Natural killer cell treated with Interleukin-12 subunit alpha and Interleukin-12 subunit beta and Interleukin-15 and Interleukin-18, amount 100 ng/mL, for 72 hours (primary cell): ENCODE results near the gene CAPN8. TPM values are rescaled to one million over a fixed set of nuclear protein-coding genes. Genes with fewer than 3 reads are reported as not detected.

ENCODE experiments used
- ATAC-seq, 2 donors: fragments of 150-1000 bp; cut with Tn5 transposase in 1 of 2; sonication (Bioruptor Pico), chemical (Tn5 transposase) in 1 of 2; 2 replicates each; pipeline ENCODE4 v1.10.0; 2021
- DNase-seq: peaks from one replicate; pipeline ENCODE4 v3.0.0; 2022; ENCODE audit warnings: low spot score
- H3K27ac Mint-ChIP-seq, 2 donors: 1 replicate in 1 of 2; 2 replicates in 1 of 2; pipeline ENCODE4 v1.8.0; 2022; ENCODE audit warnings: mixed read lengths in 2 of 2, mild to moderate bottlenecking in 1 of 2, moderate library complexity in 1 of 2
- H3K27me3 Mint-ChIP-seq, 2 donors: 1 replicate in 1 of 2; 2 replicates in 1 of 2; pipeline ENCODE4 v1.8.0; 2022; ENCODE audit warnings: mixed read lengths in 2 of 2
- H3K36me3 Mint-ChIP-seq: one replicate; pipeline ENCODE4 v1.8.0; 2022; ENCODE audit warnings: mixed read lengths
- H3K4me1 Mint-ChIP-seq, 2 donors: 1 replicate in 1 of 2; 2 replicates in 1 of 2; pipeline ENCODE4 v1.8.0; 2022; ENCODE audit warnings: low read depth in 2 of 2, mixed read lengths in 2 of 2, mild to moderate bottlenecking in 1 of 2
- H3K4me3 Mint-ChIP-seq: one replicate; pipeline ENCODE4 v1.8.0; 2022; ENCODE audit warnings: mixed read lengths
- H3K9me3 Mint-ChIP-seq: 2 replicates; pipeline ENCODE4 v1.8.0; 2022; ENCODE audit warnings: mixed read lengths
- total RNA-seq, 2 donors: library from RNA; stranded (reverse); gene quantifications; one replicate each; pipeline ENCODE4 v1.2.3, GENCODE V29; 2022

The CAPN8 gene
- total RNA-seq, 2 donors from 2014 or later = not detected

- no peak for DNase-seq
- Mint-ChIP-seq H3K36me3 (no peaks in the 10 kb centered on the region), H3K27me3 (peaks cover 0 to 3% of the 10 kb centered on the region in 2 donors), H3K9me3 (no peaks in the 10 kb centered on the region), H3K4me3 (no peak overlapping the region), H3K27ac (no peak overlapping the region), H3K4me1 (no peaks in the 10 kb centered on the region)
- peak; percentile 20 to 24 for ATAC-seq
Measured at GRCh38 chr1:223557130-223557475, 108.4 kb downstream of the CAPN8 start.

GRCh38 chr1:223556414-223557129 lies 108.9 kb downstream of the CAPN8 start:
- no peaks in the 10 kb centered on the region for H3K4me1 Mint-ChIP-seq
- H3K27me3 Mint-ChIP-seq = peaks cover 0 to 3% of the 10 kb centered on the region in 2 donors
- no peak overlapping the region for H3K27ac Mint-ChIP-seq
- H3K9me3 Mint-ChIP-seq = no peaks in the 10 kb centered on the region
- DNase-seq = no peak
- no peak overlapping the region for H3K4me3 Mint-ChIP-seq
- no peaks in the 10 kb centered on the region for H3K36me3 Mint-ChIP-seq
- ATAC-seq = peak; percentile 60 to 61

- Mint-ChIP-seq H3K4me3 (no peak overlapping the region), H3K36me3 (no peaks in the 10 kb centered on the region), H3K27ac (no peak overlapping the region), H3K4me1 (no peaks in the 10 kb centered on the region), H3K27me3 (peaks cover 0 to 6% of the 10 kb centered on the region in 2 donors), H3K9me3 (no peaks in the 10 kb centered on the region)
- DNase-seq = no peak
- no peak for ATAC-seq
Measured at GRCh38 chr1:223553957-223554356, 111.5 kb downstream of the CAPN8 start.

- H3K9me3 Mint-ChIP-seq = peaks cover 2% of the 10 kb centered on the region
- H3K27me3 Mint-ChIP-seq = peaks cover 0 to 14% of the 10 kb centered on the region in 2 donors
- no peak for ATAC-seq
- no peak overlapping the region for H3K27ac Mint-ChIP-seq
- no peak for DNase-seq
- H3K4me3 Mint-ChIP-seq = no peak overlapping the region
- H3K4me1 Mint-ChIP-seq = no peaks in the 10 kb centered on the region
- no peaks in the 10 kb centered on the region for H3K36me3 Mint-ChIP-seq
Measured at GRCh38 chr1:223551610-223552009, 113.9 kb downstream of the CAPN8 start.

- no peak overlapping the region for H3K4me3 Mint-ChIP-seq
- DNase-seq = no peak
Measured at GRCh38 chr1:223549740-223550139, 115.8 kb downstream of the CAPN8 start.

GRCh38 chr1:223547316-223548114 lies 118.0 kb downstream of the CAPN8 start:
- Mint-ChIP-seq H3K36me3 (no peaks in the 10 kb centered on the region), H3K9me3 (peaks cover 2% of the 10 kb centered on the region), H3K4me1 (no peaks in the 10 kb centered on the region), H3K4me3 (no peak overlapping the region), H3K27ac (no peak overlapping the region), H3K27me3 (peaks cover 0 to 18% of the 10 kb centered on the region in 2 donors)
- ATAC-seq = no peak
- no peak for DNase-seq

More at GRCh38 chr1:223549740-223550139, 115.8 kb downstream of the CAPN8 start:
- no peak for ATAC-seq
- Mint-ChIP-seq H3K4me1 (no peaks in the 10 kb centered on the region), H3K27ac (no peak overlapping the region), H3K9me3 (peaks cover 2% of the 10 kb centered on the region), H3K36me3 (no peaks in the 10 kb centered on the region), H3K27me3 (peaks cover 0 to 19% of the 10 kb centered on the region in 2 donors)

GRCh38 chr1:223545343-223545742 lies 120.2 kb downstream of the CAPN8 start:
- Mint-ChIP-seq H3K9me3 (peaks cover 2% of the 10 kb centered on the region), H3K27ac (no peak overlapping the region), H3K36me3 (no peaks in the 10 kb centered on the region), H3K27me3 (peaks cover 0 to 15% of the 10 kb centered on the region in 2 donors), H3K4me1 (no peaks in the 10 kb centered on the region), H3K4me3 (no peak overlapping the region)
- no peak for DNase-seq
- no peak for ATAC-seq

- no peak for DNase-seq
- Mint-ChIP-seq H3K4me1 (no peaks in the 10 kb centered on the region), H3K27ac (no peak overlapping the region), H3K9me3 (peaks cover under 1% of the 10 kb centered on the region), H3K4me3 (no peak overlapping the region), H3K36me3 (no peaks in the 10 kb centered on the region), H3K27me3 (peaks cover 0 to 16% of the 10 kb centered on the region in 2 donors)
- ATAC-seq = no peak
Measured at GRCh38 chr1:223543560-223543959, 121.9 kb downstream of the CAPN8 start.

- ATAC-seq (no peak), DNase-seq (no peak)
- peaks cover 0 to 11% of the 10 kb centered on the region in 2 donors for H3K27me3 Mint-ChIP-seq
- no peaks in the 10 kb centered on the region for H3K36me3 Mint-ChIP-seq
- no peaks in the 10 kb centered on the region for H3K9me3 Mint-ChIP-seq
- no peak overlapping the region for H3K27ac Mint-ChIP-seq
- H3K4me1 Mint-ChIP-seq = no peaks in the 10 kb centered on the region
- no peak overlapping the region for H3K4me3 Mint-ChIP-seq
Measured at GRCh38 chr1:223542831-223543230, 122.7 kb downstream of the CAPN8 start.

GRCh38 chr1:223540485-223541106 lies 124.9 kb downstream of the CAPN8 start:
- DNase-seq (no peak), ATAC-seq (no peak)
- Mint-ChIP-seq H3K4me3 (no peak overlapping the region), H3K36me3 (no peaks in the 10 kb centered on the region), H3K9me3 (no peaks in the 10 kb centered on the region), H3K27me3 (peaks cover 7 to 10% of the 10 kb centered on the region in 2 donors), H3K27ac (no peak overlapping the region), H3K4me1 (no peaks in the 10 kb centered on the region)

- ATAC-seq = no peak
- H3K27me3 Mint-ChIP-seq = peaks cover 8 to 19% of the 10 kb centered on the region in 2 donors
- H3K4me3 Mint-ChIP-seq = no peak overlapping the region
Measured at GRCh38 chr1:223539750-223540149, 125.8 kb downstream of the CAPN8 start.

GRCh38 chr1:223538981-223539380 lies 126.5 kb downstream of the CAPN8 start:
- H3K9me3 Mint-ChIP-seq = no peaks in the 10 kb centered on the region
- H3K36me3 Mint-ChIP-seq = no peaks in the 10 kb centered on the region
- ATAC-seq (no peak), DNase-seq (no peak)
- no peak overlapping the region for H3K27ac Mint-ChIP-seq
- H3K4me1 Mint-ChIP-seq = no peaks in the 10 kb centered on the region
- H3K4me3 Mint-ChIP-seq = no peak overlapping the region
- H3K27me3 Mint-ChIP-seq = peaks cover 7 to 19% of the 10 kb centered on the region in 2 donors

More at GRCh38 chr1:223539750-223540149, 125.8 kb downstream of the CAPN8 start:
- Mint-ChIP-seq H3K27ac (no peak overlapping the region), H3K9me3 (no peaks in the 10 kb centered on the region), H3K36me3 (no peaks in the 10 kb centered on the region), H3K4me1 (no peaks in the 10 kb centered on the region)
- no peak for DNase-seq

GRCh38 chr1:223535319-223535718 lies 130.2 kb downstream of the CAPN8 start:
- Mint-ChIP-seq H3K27me3 (peaks cover 19 to 26% of the 10 kb centered on the region in 2 donors), H3K36me3 (no peaks in the 10 kb centered on the region), H3K27ac (no peak overlapping the region), H3K9me3 (no peaks in the 10 kb centered on the region), H3K4me1 (no peaks in the 10 kb centered on the region), H3K4me3 (no peak overlapping the region)
- DNase-seq (no peak), ATAC-seq (no peak)

GRCh38 chr1:223534677-223535076 lies 130.8 kb downstream of the CAPN8 start:
- ATAC-seq (no peak), DNase-seq (no peak)
- no peaks in the 10 kb centered on the region for H3K4me1 Mint-ChIP-seq
- H3K27me3 Mint-ChIP-seq = peaks cover 19 to 26% of the 10 kb centered on the region in 2 donors
- no peaks in the 10 kb centered on the region for H3K9me3 Mint-ChIP-seq
- no peak overlapping the region for H3K27ac Mint-ChIP-seq
- no peaks in the 10 kb centered on the region for H3K36me3 Mint-ChIP-seq
- no peak overlapping the region for H3K4me3 Mint-ChIP-seq
